Neural cell (in vitro differentiated cells): ENCODE data around the gene MMP7. TPM values are rescaled to one million over a fixed set of nuclear protein-coding genes. Genes with fewer than 3 reads are reported as not detected.

Source experiments
- H2AFZ ChIP-seq: fragments of 200-600, 300-800 bp; sonication (generic), shearing (Covaris generic); 2 replicates; pipeline ENCODE4 v1.6.0; 2014; ENCODE audit warnings: low read depth, mild to moderate bottlenecking, antibody characterized with exemption, low read length, moderate library complexity
- H3F3A ChIP-seq: fragments of 200-600 bp; shearing (Covaris generic); 2 replicates; pipeline ENCODE4 v1.6.1; 2016; ENCODE audit warnings: mild to moderate bottlenecking, moderate library complexity, mixed read lengths, antibody characterized with exemption, low read length; ENCODE audit not compliant: insufficient read depth, poor library complexity, severe bottlenecking
- H3K27ac ChIP-seq: fragments of 200-600, 300-800 bp; sonication (generic), shearing (Covaris generic); 2 replicates; pipeline ENCODE4 v1.5.1; 2014; ENCODE audit warnings: mild to moderate bottlenecking, low read length, moderate library complexity
- H3K27me3 ChIP-seq: fragments of 300-800, 200-600 bp; sonication (generic), shearing (Covaris generic); 2 replicates; pipeline ENCODE4 v1.6.0; 2014; ENCODE audit warnings: mild to moderate bottlenecking, low read depth, low read length, moderate library complexity; ENCODE audit not compliant: insufficient read depth
- H3K36me3 ChIP-seq: fragments of 300-800, 200-600 bp; sonication (generic), shearing (Covaris generic); 2 replicates; pipeline ENCODE4 v1.5.1; 2014; ENCODE audit warnings: mild to moderate bottlenecking, antibody characterized with exemption, low read length, moderate library complexity; ENCODE audit not compliant: insufficient read depth
- H3K4me2 ChIP-seq: fragments of 300-800, 200-600 bp; sonication (generic), shearing (Covaris generic); 2 replicates; pipeline ENCODE4 v1.6.0; 2014; ENCODE audit warnings: mild to moderate bottlenecking, low read length
- H3K4me3 ChIP-seq: fragments of 300-800, 200-600 bp; sonication (generic), shearing (Covaris generic); 2 replicates; pipeline ENCODE4 v1.5.1; 2014; ENCODE audit warnings: mild to moderate bottlenecking, low read length, moderate library complexity
- H3K79me2 ChIP-seq: fragments of 200-600 bp; shearing (Covaris generic); replicated peaks from 2 replicates; pipeline ENCODE4 v1.6.0; 2014; ENCODE audit warnings: mild to moderate bottlenecking, low read length, moderate library complexity; ENCODE audit not compliant: insufficient read depth
- H3K9ac ChIP-seq: fragments of 300-800, 200-600 bp; sonication (generic), shearing (Covaris generic); 2 replicates; pipeline ENCODE4 v1.6.1; 2016; ENCODE audit warnings: mild to moderate bottlenecking, low read length, mixed read lengths
- H3K9me2 ChIP-seq: fragments of 200-600 bp; shearing (Covaris generic); 2 replicates; pipeline ENCODE4 v1.6.1; 2016; ENCODE audit warnings: mild to moderate bottlenecking, low read length, mixed read lengths; ENCODE audit not compliant: insufficient read depth
- H3K9me3 ChIP-seq: fragments of 200-600, 300-800 bp; sonication (generic), shearing (Covaris generic); 2 replicates; pipeline ENCODE4 v1.6.1; 2016; ENCODE audit warnings: mild to moderate bottlenecking, mixed run types, low read length, moderate library complexity, mixed read lengths
- H4K20me1 ChIP-seq: fragments of 200-600 bp; shearing (Covaris generic); 2 replicates; pipeline ENCODE4 v1.6.1; 2016; ENCODE audit warnings: mild to moderate bottlenecking, mixed run types; ENCODE audit not compliant: insufficient read depth
- CTCF ChIP-seq: fragments of 450-650 bp; IDR thresholded peaks from 2 replicates; pipeline ENCODE4 v1.5.1; 2014; ENCODE audit warnings: antibody characterized with exemption, mild to moderate bottlenecking, moderate library complexity; ENCODE audit not compliant: poor library complexity, severe bottlenecking
- EP300 ChIP-seq: fragments of 450-650 bp; conservative IDR thresholded peaks from 2 replicates; pipeline ENCODE4 v1.6.1; 2014; ENCODE audit warnings: antibody characterized with exemption, mild to moderate bottlenecking, moderate library complexity; ENCODE audit not compliant: poor library complexity, severe bottlenecking
- EZH2 ChIP-seq: fragments of 200-600, 300-800 bp; shearing (Covaris generic), sonication (generic); IDR thresholded peaks from 2 replicates; pipeline ENCODE4 v1.6.1; 2014; ENCODE audit warnings: antibody characterized with exemption, low read length, borderline replicate concordance, mild to moderate bottlenecking; ENCODE audit not compliant: insufficient read depth, poor library complexity, severe bottlenecking
- MXI1 ChIP-seq: fragments of 450-650 bp; conservative IDR thresholded peaks from 2 replicates; pipeline ENCODE4 v1.6.1; 2014; ENCODE audit warnings: antibody characterized with exemption, mild to moderate bottlenecking; ENCODE audit not compliant: poor library complexity, severe bottlenecking
- POLR2AphosphoS5 ChIP-seq: IDR thresholded peaks from 2 replicates; pipeline ENCODE4 v1.6.1; 2012
- RAD21 ChIP-seq: fragments of 450-650 bp; conservative IDR thresholded peaks from 2 replicates; pipeline ENCODE4 v1.6.1; 2014; ENCODE audit warnings: antibody characterized with exemption, mild to moderate bottlenecking, moderate library complexity
- REST ChIP-seq: IDR thresholded peaks from 2 replicates; pipeline ENCODE4 v1.6.1; 2012; ENCODE audit warnings: borderline replicate concordance
- SMC3 ChIP-seq: fragments of 450-650 bp; conservative IDR thresholded peaks from 2 replicates; pipeline ENCODE4 v1.6.1; 2014; ENCODE audit warnings: antibody characterized with exemption, mild to moderate bottlenecking, moderate library complexity; ENCODE audit not compliant: poor library complexity
- TAF1 ChIP-seq: IDR thresholded peaks from 2 replicates; pipeline ENCODE4 v1.6.1; 2012; ENCODE audit warnings: low read depth
- polyA plus RNA-seq: library from polyadenylated mRNA; depleted of rRNA; stranded (reverse); fragments of >200 nt; gene quantifications from 2 replicates; pipeline ENCODE4 v1.2.3, GENCODE V29; 2014

The MMP7 gene
- polyA plus RNA-seq, 1 donor from 2014 or later: not detected

- H3K9ac ChIP-seq: no peak overlapping the region
- H3K27ac ChIP-seq: no peak overlapping the region
- no peak overlapping the region for H2AFZ ChIP-seq
- H3K27me3 ChIP-seq: no peaks in the 10 kb centered on the region
- H3K4me3 ChIP-seq: no peak overlapping the region
- H3K4me2 ChIP-seq: no peak overlapping the region
- no peaks in the 10 kb centered on the region for H3K9me3 ChIP-seq
- H4K20me1 ChIP-seq: no peaks in the 10 kb centered on the region
- H3F3A ChIP-seq: no peaks in the 10 kb centered on the region
- H3K79me2 ChIP-seq: no peaks in the 10 kb centered on the region
- no peaks in the 10 kb centered on the region for H3K9me2 ChIP-seq
- no peak for TF ChIP-seq CTCF
- no peak for TF ChIP-seq RAD21
- no peak for TF ChIP-seq POLR2AphosphoS5
- no peak for TF ChIP-seq TAF1
- no peak for TF ChIP-seq EP300
- no peak for TF ChIP-seq MXI1
- TF ChIP-seq EZH2: no peak
- no peak for TF ChIP-seq REST
- TF ChIP-seq SMC3: no peak
- no peaks in the 10 kb centered on the region for H3K36me3 ChIP-seq
Measured at GRCh38 chr11:102499151-102499550, 31.4 kb downstream of the MMP7 start.

DNA sequence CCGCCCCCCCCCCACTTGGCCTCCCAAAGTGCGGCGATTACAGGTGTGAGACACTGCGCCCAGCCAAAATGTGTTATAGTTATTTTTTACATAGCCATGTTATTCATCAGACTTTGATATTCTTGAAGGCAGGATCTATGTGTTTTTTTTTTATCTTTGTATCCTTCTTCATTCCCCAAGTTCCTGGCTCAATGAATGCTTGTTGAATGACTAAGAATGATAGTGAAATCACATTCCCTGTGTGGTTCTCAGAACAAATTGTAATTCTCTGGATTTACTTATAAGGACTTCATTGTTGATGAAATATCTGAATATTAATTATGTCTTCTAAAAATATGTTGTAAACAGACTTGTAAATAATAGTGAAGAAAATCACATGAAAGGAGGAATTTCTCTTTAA is 33.5 kb downstream of the MMP7 start:
- Histone ChIP-seq H3K36me3 (no peaks in the 10 kb centered on the region), H3K27ac (no peak overlapping the region), H3K9ac (no peak overlapping the region), H3K9me2 (no peaks in the 10 kb centered on the region), H2AFZ (no peak overlapping the region), H3K9me3 (no peaks in the 10 kb centered on the region), H3K27me3 (no peaks in the 10 kb centered on the region), H3K4me2 (no peak overlapping the region), H3K79me2 (no peaks in the 10 kb centered on the region), H3K4me3 (no peak overlapping the region), H4K20me1 (no peaks in the 10 kb centered on the region), H3F3A (no peaks in the 10 kb centered on the region)
- TF ChIP-seq MXI1: no peak
- TF ChIP-seq EZH2: no peak
- TF ChIP-seq CTCF: no peak
- TF ChIP-seq REST: no peak
